Neural cell (in vitro differentiated cells): ENCODE measurements around the gene RSRC1. TPM values are rescaled to one million over a fixed set of nuclear protein-coding genes. Genes with fewer than 3 reads are reported as not detected.
"Not testable (repeated sequence)": the region's sequence is repeated elsewhere in the genome, so short reads cannot be mapped to it uniquely, and the experiment has no call there.

Source experiments
- H2AFZ ChIP-seq: fragments of 200-600, 300-800 bp; sonication (generic), shearing (Covaris generic); 2 replicates; pipeline ENCODE4 v1.6.0; 2014; ENCODE audit warnings: low read depth, mild to moderate bottlenecking, antibody characterized with exemption, low read length, moderate library complexity
- H3F3A ChIP-seq: fragments of 200-600 bp; shearing (Covaris generic); 2 replicates; pipeline ENCODE4 v1.6.1; 2016; ENCODE audit warnings: mild to moderate bottlenecking, moderate library complexity, mixed read lengths, antibody characterized with exemption, low read length; ENCODE audit not compliant: insufficient read depth, poor library complexity, severe bottlenecking
- H3K27ac ChIP-seq: fragments of 200-600, 300-800 bp; sonication (generic), shearing (Covaris generic); 2 replicates; pipeline ENCODE4 v1.5.1; 2014; ENCODE audit warnings: mild to moderate bottlenecking, low read length, moderate library complexity
- H3K27me3 ChIP-seq: fragments of 300-800, 200-600 bp; sonication (generic), shearing (Covaris generic); 2 replicates; pipeline ENCODE4 v1.6.0; 2014; ENCODE audit warnings: mild to moderate bottlenecking, low read depth, low read length, moderate library complexity; ENCODE audit not compliant: insufficient read depth
- H3K36me3 ChIP-seq: fragments of 300-800, 200-600 bp; sonication (generic), shearing (Covaris generic); 2 replicates; pipeline ENCODE4 v1.5.1; 2014; ENCODE audit warnings: mild to moderate bottlenecking, antibody characterized with exemption, low read length, moderate library complexity; ENCODE audit not compliant: insufficient read depth
- H3K4me2 ChIP-seq: fragments of 300-800, 200-600 bp; sonication (generic), shearing (Covaris generic); 2 replicates; pipeline ENCODE4 v1.6.0; 2014; ENCODE audit warnings: mild to moderate bottlenecking, low read length
- H3K4me3 ChIP-seq: fragments of 300-800, 200-600 bp; sonication (generic), shearing (Covaris generic); 2 replicates; pipeline ENCODE4 v1.5.1; 2014; ENCODE audit warnings: mild to moderate bottlenecking, low read length, moderate library complexity
- H3K79me2 ChIP-seq: fragments of 200-600 bp; shearing (Covaris generic); replicated peaks from 2 replicates; pipeline ENCODE4 v1.6.0; 2014; ENCODE audit warnings: mild to moderate bottlenecking, low read length, moderate library complexity; ENCODE audit not compliant: insufficient read depth
- H3K9ac ChIP-seq: fragments of 300-800, 200-600 bp; sonication (generic), shearing (Covaris generic); 2 replicates; pipeline ENCODE4 v1.6.1; 2016; ENCODE audit warnings: mild to moderate bottlenecking, low read length, mixed read lengths
- H3K9me2 ChIP-seq: fragments of 200-600 bp; shearing (Covaris generic); 2 replicates; pipeline ENCODE4 v1.6.1; 2016; ENCODE audit warnings: mild to moderate bottlenecking, low read length, mixed read lengths; ENCODE audit not compliant: insufficient read depth
- H3K9me3 ChIP-seq: fragments of 200-600, 300-800 bp; sonication (generic), shearing (Covaris generic); 2 replicates; pipeline ENCODE4 v1.6.1; 2016; ENCODE audit warnings: mild to moderate bottlenecking, mixed run types, low read length, moderate library complexity, mixed read lengths
- H4K20me1 ChIP-seq: fragments of 200-600 bp; shearing (Covaris generic); 2 replicates; pipeline ENCODE4 v1.6.1; 2016; ENCODE audit warnings: mild to moderate bottlenecking, mixed run types; ENCODE audit not compliant: insufficient read depth
- EP300 ChIP-seq: fragments of 450-650 bp; conservative IDR thresholded peaks from 2 replicates; pipeline ENCODE4 v1.6.1; 2014; ENCODE audit warnings: antibody characterized with exemption, mild to moderate bottlenecking, moderate library complexity; ENCODE audit not compliant: poor library complexity, severe bottlenecking
- EZH2 ChIP-seq: fragments of 200-600, 300-800 bp; shearing (Covaris generic), sonication (generic); IDR thresholded peaks from 2 replicates; pipeline ENCODE4 v1.6.1; 2014; ENCODE audit warnings: antibody characterized with exemption, low read length, borderline replicate concordance, mild to moderate bottlenecking; ENCODE audit not compliant: insufficient read depth, poor library complexity, severe bottlenecking
- MXI1 ChIP-seq: fragments of 450-650 bp; conservative IDR thresholded peaks from 2 replicates; pipeline ENCODE4 v1.6.1; 2014; ENCODE audit warnings: antibody characterized with exemption, mild to moderate bottlenecking; ENCODE audit not compliant: poor library complexity, severe bottlenecking
- POLR2AphosphoS5 ChIP-seq: IDR thresholded peaks from 2 replicates; pipeline ENCODE4 v1.6.1; 2012
- RAD21 ChIP-seq: fragments of 450-650 bp; conservative IDR thresholded peaks from 2 replicates; pipeline ENCODE4 v1.6.1; 2014; ENCODE audit warnings: antibody characterized with exemption, mild to moderate bottlenecking, moderate library complexity
- REST ChIP-seq: IDR thresholded peaks from 2 replicates; pipeline ENCODE4 v1.6.1; 2012; ENCODE audit warnings: borderline replicate concordance
- SMC3 ChIP-seq: fragments of 450-650 bp; conservative IDR thresholded peaks from 2 replicates; pipeline ENCODE4 v1.6.1; 2014; ENCODE audit warnings: antibody characterized with exemption, mild to moderate bottlenecking, moderate library complexity; ENCODE audit not compliant: poor library complexity
- TAF1 ChIP-seq: IDR thresholded peaks from 2 replicates; pipeline ENCODE4 v1.6.1; 2012; ENCODE audit warnings: low read depth
- polyA minus RNA-seq: library from RNA; depleted of rRNA, polyadenylated mRNA; stranded (reverse); fragments of >200 nt; gene quantifications from 2 replicates; pipeline ENCODE4 v1.2.3, GENCODE V29; 2014
- polyA plus RNA-seq: library from polyadenylated mRNA; depleted of rRNA; stranded (reverse); fragments of >200 nt; gene quantifications from 2 replicates; pipeline ENCODE4 v1.2.3, GENCODE V29; 2014
- TF ChIP-seq, protein P1 (sequence below): fragments of 450-650 bp; IDR thresholded peaks from 2 replicates; pipeline ENCODE4 v1.5.1; 2014; ENCODE audit warnings: antibody characterized with exemption, mild to moderate bottlenecking, moderate library complexity; ENCODE audit not compliant: poor library complexity, severe bottlenecking

Gene RSRC1, protein sequence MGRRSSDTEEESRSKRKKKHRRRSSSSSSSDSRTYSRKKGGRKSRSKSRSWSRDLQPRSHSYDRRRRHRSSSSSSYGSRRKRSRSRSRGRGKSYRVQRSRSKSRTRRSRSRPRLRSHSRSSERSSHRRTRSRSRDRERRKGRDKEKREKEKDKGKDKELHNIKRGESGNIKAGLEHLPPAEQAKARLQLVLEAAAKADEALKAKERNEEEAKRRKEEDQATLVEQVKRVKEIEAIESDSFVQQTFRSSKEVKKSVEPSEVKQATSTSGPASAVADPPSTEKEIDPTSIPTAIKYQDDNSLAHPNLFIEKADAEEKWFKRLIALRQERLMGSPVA
- polyA plus RNA-seq (22.6 and 28.1 TPM in 2 replicates), polyA minus RNA-seq (57.5 and 69.6 TPM in 2 replicates)

DNA sequence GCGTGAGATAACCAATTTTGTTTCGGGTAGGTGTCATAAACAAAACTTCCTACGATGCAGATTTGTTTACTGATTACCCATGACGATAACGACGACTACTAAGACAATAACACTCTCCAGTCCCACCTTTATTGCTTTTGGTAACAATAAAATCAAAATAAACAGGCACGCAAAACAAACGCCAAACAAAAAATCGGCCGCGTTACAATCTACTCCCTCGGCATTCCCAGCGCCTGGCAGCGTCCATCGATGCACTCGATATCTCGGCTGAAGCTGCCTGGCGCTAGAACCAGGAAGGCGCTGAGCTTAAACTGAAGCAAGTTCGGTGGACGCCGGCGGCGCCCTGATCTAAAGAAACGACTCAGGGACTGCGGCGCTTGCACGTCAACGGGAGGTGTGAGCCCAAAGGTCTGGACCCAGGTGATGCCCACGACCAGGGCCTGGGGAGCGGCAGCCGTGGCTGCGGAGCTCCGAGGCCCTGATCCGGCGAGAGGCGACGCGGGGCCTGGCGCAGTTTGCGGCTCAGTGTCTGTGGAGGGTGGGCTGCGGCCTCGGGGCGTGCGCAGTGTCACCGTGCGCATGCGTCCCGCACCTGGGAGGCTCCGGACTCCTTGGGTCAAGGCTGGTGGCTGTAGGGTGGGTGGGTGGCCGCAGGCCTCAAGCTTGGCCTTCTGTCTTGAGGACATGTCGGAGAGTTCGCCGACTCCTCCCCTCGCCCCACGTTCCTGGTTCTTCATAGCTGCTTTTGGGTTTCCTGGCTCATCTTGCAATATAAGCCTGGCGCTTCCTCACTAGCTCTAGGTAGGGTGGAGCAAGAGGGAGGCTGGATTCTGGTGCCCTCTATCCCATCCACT lies at the start of gene RSRC1:
RSRC1 (plus strand) TSS at position 286 of the 854 bp plus-strand sequence. CDS start 12,016 bp downstream, outside the sequence.
- Histone ChIP-seq H3K36me3 (no peaks in the 10 kb centered on the region), H3K9ac (peak within 1 kb of the TSS; percentile 73), H2AFZ (peak within 1 kb of the TSS; percentile 62), H3K4me3 (peak within 1 kb of the TSS; percentile 83), H3K4me2 (peak within 1 kb of the TSS; percentile 92), H3K9me3 (no peaks in the 10 kb centered on the region), H3K9me2 (no peaks in the 10 kb centered on the region), H3K27me3 (peaks cover 47% of the 10 kb centered on the region), H3F3A (no peaks in the 10 kb centered on the region), H3K27ac (peak within 1 kb of the TSS; percentile 68), H4K20me1 (no peaks in the 10 kb centered on the region), H3K79me2 (peaks cover 13% of the 10 kb centered on the region)
- TF ChIP-seq POLR2AphosphoS5 (peak; percentile 76), EP300 (peak; percentile 62), TAF1 (peak; percentile 46), EZH2 (no peak), MXI1 (peak; percentile 98), SMC3 (peak; percentile 66), RAD21 (peak; percentile 56), REST (peak; percentile 52)
- TF ChIP-seq, protein P1, sequence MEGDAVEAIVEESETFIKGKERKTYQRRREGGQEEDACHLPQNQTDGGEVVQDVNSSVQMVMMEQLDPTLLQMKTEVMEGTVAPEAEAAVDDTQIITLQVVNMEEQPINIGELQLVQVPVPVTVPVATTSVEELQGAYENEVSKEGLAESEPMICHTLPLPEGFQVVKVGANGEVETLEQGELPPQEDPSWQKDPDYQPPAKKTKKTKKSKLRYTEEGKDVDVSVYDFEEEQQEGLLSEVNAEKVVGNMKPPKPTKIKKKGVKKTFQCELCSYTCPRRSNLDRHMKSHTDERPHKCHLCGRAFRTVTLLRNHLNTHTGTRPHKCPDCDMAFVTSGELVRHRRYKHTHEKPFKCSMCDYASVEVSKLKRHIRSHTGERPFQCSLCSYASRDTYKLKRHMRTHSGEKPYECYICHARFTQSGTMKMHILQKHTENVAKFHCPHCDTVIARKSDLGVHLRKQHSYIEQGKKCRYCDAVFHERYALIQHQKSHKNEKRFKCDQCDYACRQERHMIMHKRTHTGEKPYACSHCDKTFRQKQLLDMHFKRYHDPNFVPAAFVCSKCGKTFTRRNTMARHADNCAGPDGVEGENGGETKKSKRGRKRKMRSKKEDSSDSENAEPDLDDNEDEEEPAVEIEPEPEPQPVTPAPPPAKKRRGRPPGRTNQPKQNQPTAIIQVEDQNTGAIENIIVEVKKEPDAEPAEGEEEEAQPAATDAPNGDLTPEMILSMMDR, result peak; percentile 49

DNA sequence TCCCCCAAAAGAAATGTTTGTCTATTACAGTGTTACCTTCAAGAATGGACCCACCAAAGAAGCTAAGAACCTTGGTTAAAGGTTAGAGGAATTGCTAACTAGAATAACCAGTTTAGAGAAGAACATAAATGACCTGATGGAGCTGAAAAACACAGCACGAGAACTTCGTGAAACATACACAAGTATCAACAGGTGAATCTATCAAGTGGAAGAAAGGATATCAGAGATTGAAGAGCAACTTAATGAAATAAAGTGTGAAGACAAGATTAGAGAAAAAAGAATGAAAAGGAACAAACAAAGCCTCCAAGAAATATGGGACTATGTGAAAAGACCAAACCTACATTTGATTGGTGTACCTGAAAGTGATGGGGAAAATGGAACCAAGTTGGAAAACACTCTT lies 44.3 kb upstream of the RSRC1 start:
- not testable (repeated sequence) for H4K20me1 ChIP-seq, H3F3A ChIP-seq, H3K27ac ChIP-seq, H3K9ac ChIP-seq, H3K27me3 ChIP-seq, H3K4me2 ChIP-seq, H3K36me3 ChIP-seq, H3K9me2 ChIP-seq, H2AFZ ChIP-seq, H3K9me3 ChIP-seq, H3K79me2 ChIP-seq, H3K4me3 ChIP-seq
